H1 (cell line): Measurements from ENCODE around the gene ST8SIA5. TPM values are rescaled to one million over a fixed set of nuclear protein-coding genes. Genes with fewer than 3 reads are reported as not detected.

Source experiments
- HDAC6 ChIP-seq: IDR thresholded peaks from one replicate; pipeline ENCODE4 v1.7.1; 2012; ENCODE audit warnings: low read depth, mild to moderate bottlenecking, inconsistent platforms, low read length, moderate library complexity
- RAD21 ChIP-seq, 2 experiments: IDR thresholded peaks in 1 of 2; conservative IDR thresholded peaks in 1 of 2; 2 replicates each; pipeline ENCODE4 v1.6.1; 2011; ENCODE audit warnings: low read depth in 2 of 2, low read length in 2 of 2, improper control_type of control experiment in 1 of 2, inconsistent platforms in 1 of 2, mild to moderate bottlenecking in 1 of 2, moderate library complexity in 1 of 2
- RFX5 ChIP-seq: IDR thresholded peaks from 2 replicates; pipeline ENCODE4 v1.6.1; 2011; ENCODE audit warnings: low read depth, low read length, improper control_type of control experiment, borderline replicate concordance
- TAF7 ChIP-seq: optimal IDR thresholded peaks from 2 replicates; pipeline ENCODE3; 2011; ENCODE audit warnings: low read depth, mild to moderate bottlenecking, inconsistent platforms, low read length, moderate library complexity, borderline replicate concordance
- polyA plus RNA-seq, 7 experiments: library from polyadenylated mRNA; depleted of rRNA in 3 of 7; stranded (reverse) in 5 of 7; unstranded in 2 of 7; fragments of >200 nt in 5 of 7; fragments of 200-250 nt in 2 of 7; gene quantifications; 1 replicate in 5 of 7; 2 replicates in 1 of 7; 4 replicates in 1 of 7; pipeline versions ENCODE4 v1.2.1 to v1.2.3, GENCODE V29; 2011 to 2013; ENCODE audit warnings: missing spikeins in 2 of 7, mixed read lengths in 2 of 7
- total RNA-seq: library from RNA; stranded (reverse); fragmentation: NEBNext Ultra II Directional; extraction: Animal tissue kit (Norgen Biotek cat#: 25700); gene quantifications from 2 replicates; pipeline ENCODE4 v1.2.1, GENCODE V29; 2021

ST8SIA5 gene
- total and polyA plus RNA-seq, 2 of the 8 experiments (the other 6 are each of a cell fraction or from before 2014, with no cell fraction given): 2.4 to 6.3 TPM

GRCh38 chr18:46625069-46625468 is 131.8 kb downstream of the ST8SIA5 start (continued):
- TF ChIP-seq TAF7: no peak
- TF ChIP-seq RFX5: no peak
- TF ChIP-seq RAD21 (IDR thresholded peaks at IDR 0.05 in 1 of 2, conservative IDR thresholded peaks at IDR 0.05 in 1 of 2; ENCODE audit: low read depth in 2 of 2, low read length in 2 of 2): no peak
- TF ChIP-seq HDAC6: no peak
